Transverse colon (tissue), 4 donors: ENCODE measurements around the gene IGSF9.

Experiments
- CTCF ChIP-seq, 5 experiments: fragments of 200-600 bp in 3 of 5; fragments of 450-650 bp in 2 of 5; sonication (generic) in 3 of 5; IDR thresholded peaks; 1 replicate in 2 of 5; 2 replicates in 3 of 5; pipeline ENCODE4 v1.5.1; 2016 to 2017; ENCODE audit warnings: antibody characterized with exemption in 5 of 5, inconsistent platforms in 3 of 5, mild to moderate bottlenecking in 2 of 5, moderate library complexity in 1 of 5
- EP300 ChIP-seq: sonication (generic); formaldehyde crosslinking; IDR thresholded peaks from one replicate; pipeline ENCODE4 v1.6.1; 2017; ENCODE audit warnings: antibody characterized with exemption, low read depth
- POLR2A ChIP-seq: fragments of 450-650 bp; IDR thresholded peaks from one replicate; pipeline ENCODE4 v1.6.1; 2016; ENCODE audit warnings: antibody characterized with exemption, mild to moderate bottlenecking, moderate library complexity
- POLR2AphosphoS5 ChIP-seq, 3 donors: sonication (generic); formaldehyde crosslinking; IDR thresholded peaks; one replicate each; pipeline ENCODE4 v1.6.1; 2016; ENCODE audit warnings: antibody characterized with exemption in 3 of 3

GRCh38 chr1:159883134-159883533, 62.3 kb downstream of the IGSF9 start:
- TF ChIP-seq CTCF (IDR thresholded peaks at IDR 0.05) (no peak), EP300 (no peak), POLR2A (no peak), POLR2AphosphoS5 (IDR thresholded peaks at IDR 0.05) (no peak)
